HepG2 (cell line): ENCODE measurements around the gene KDM7A. TPM values are rescaled to one million over a fixed set of nuclear protein-coding genes. Genes with fewer than 3 reads are reported as not detected.

Experiments used
- CAMTA2 ChIP-seq: sonication (generic); formaldehyde crosslinking; IDR thresholded peaks from 2 replicates; pipeline ENCODE4 v1.4.0; 2020; ENCODE audit warnings: mild to moderate bottlenecking, missing genetic modification reagents, borderline replicate concordance
- CBX5 ChIP-seq: sonication (generic); formaldehyde crosslinking; IDR thresholded peaks from 2 replicates; pipeline ENCODE4 v1.4.0; 2020; ENCODE audit warnings: missing genetic modification reagents, borderline replicate concordance
- CREM ChIP-seq, 2 experiments: sonication (generic) in 1 of 2; formaldehyde crosslinking in 1 of 2; IDR thresholded peaks; 2 replicates each; pipeline versions ENCODE4 v1.4.0 to v1.6.1; 2016 to 2020; ENCODE audit warnings: antibody characterized with exemption in 1 of 2, mild to moderate bottlenecking in 1 of 2, missing genetic modification reagents in 1 of 2
- FIP1L1 ChIP-seq: fragments of 200-400 bp; formaldehyde crosslinking; IDR thresholded peaks from 2 replicates; pipeline ENCODE4 v1.6.1; 2018; ENCODE audit warnings: low read depth, mild to moderate bottlenecking, low read length, moderate library complexity, borderline replicate concordance; ENCODE audit not compliant: insufficient read depth
- HMGXB4 ChIP-seq, 2 experiments: sonication (generic) in 1 of 2; formaldehyde crosslinking in 1 of 2; IDR thresholded peaks; 2 replicates each; pipeline versions ENCODE4 v1.4.0 to v1.6.1; 2018 to 2020; ENCODE audit warnings: missing genetic modification reagents in 2 of 2, borderline replicate concordance in 1 of 2, low read depth in 1 of 2, mild to moderate bottlenecking in 1 of 2, missing biosample characterization in 1 of 2
- ONECUT2 ChIP-seq: sonication (generic); formaldehyde crosslinking; IDR thresholded peaks from 2 replicates; pipeline ENCODE4 v1.4.0; 2020; ENCODE audit warnings: missing genetic modification reagents
- PATZ1 ChIP-seq: sonication (generic); formaldehyde crosslinking; IDR thresholded peaks from 2 replicates; pipeline ENCODE4 v1.4.0; 2020; ENCODE audit warnings: missing genetic modification reagents
- RFX3 ChIP-seq: IDR thresholded peaks from 2 replicates; pipeline ENCODE4 v1.6.1; 2016; ENCODE audit warnings: missing biosample characterization, missing genetic modification reagents
- SUZ12 ChIP-seq: fragments of 150-350 bp; IDR thresholded peaks from 2 replicates; pipeline ENCODE4 v1.6.1; 2014; ENCODE audit warnings: low read depth, low read length
- TOE1 ChIP-seq: sonication (generic); formaldehyde crosslinking; IDR thresholded peaks from 2 replicates; pipeline ENCODE4 v1.4.0; 2020; ENCODE audit warnings: mild to moderate bottlenecking, missing genetic modification reagents
- ZBTB49 ChIP-seq: sonication (generic); formaldehyde crosslinking; IDR thresholded peaks from 2 replicates; pipeline ENCODE4 v1.4.0; 2020; ENCODE audit warnings: missing genetic modification reagents, borderline replicate concordance
- ZNF282 ChIP-seq: fragments of 450-650 bp; IDR thresholded peaks from 2 replicates; pipeline ENCODE4 v1.6.1; 2018; ENCODE audit not compliant: partially characterized antibody
- ZNF354B ChIP-seq: sonication (generic); formaldehyde crosslinking; IDR thresholded peaks from 2 replicates; pipeline ENCODE4 v1.8.0; 2022; ENCODE audit warnings: mild to moderate bottlenecking, missing genetic modification reagents
- ZNF513 ChIP-seq: sonication (generic); formaldehyde crosslinking; conservative IDR thresholded peaks from 2 replicates; pipeline ENCODE4 v1.5.0; 2020; ENCODE audit warnings: missing genetic modification reagents
- ZNF562 ChIP-seq: sonication (generic); formaldehyde crosslinking; IDR thresholded peaks from 2 replicates; pipeline ENCODE4 v1.8.0; 2022; ENCODE audit warnings: missing genetic modification reagents, borderline replicate concordance
- ZNF691 ChIP-seq: sonication (generic); formaldehyde crosslinking; IDR thresholded peaks from 2 replicates; pipeline ENCODE4 v1.4.0; 2020; ENCODE audit warnings: missing genetic modification reagents, low read depth, mild to moderate bottlenecking, borderline replicate concordance
- ZNF780A ChIP-seq: sonication (generic); formaldehyde crosslinking; IDR thresholded peaks from 2 replicates; pipeline ENCODE4 v1.8.0; 2022; ENCODE audit warnings: mild to moderate bottlenecking, missing genetic modification reagents, moderate library complexity
- ZNF792 ChIP-seq: IDR thresholded peaks from 2 replicates; pipeline ENCODE4 v1.6.1; 2016
- ZSCAN29 ChIP-seq: sonication (generic); formaldehyde crosslinking; conservative IDR thresholded peaks from 2 replicates; pipeline ENCODE4 v1.4.0; 2020; ENCODE audit warnings: mild to moderate bottlenecking, missing genetic modification reagents
- polyA plus RNA-seq, 8 experiments: library from polyadenylated mRNA; depleted of rRNA in 3 of 8; stranded (reverse) in 7 of 8; unstranded in 1 of 8; fragments of >200 nt; fragmentation: Illumina TruSeq in 4 of 8; extraction: Trizol in 4 of 8; gene quantifications; 2 replicates each; pipeline versions ENCODE4 v1.2.1 to v1.2.3, GENCODE V29; 2011 to 2016; ENCODE audit warnings: low read depth in 4 of 8, missing spikeins in 1 of 8, mixed read lengths in 1 of 8; ENCODE audit not compliant: insufficient read depth in 1 of 8
- total RNA-seq, 5 experiments: library from RNA; depleted of rRNA; stranded (reverse); fragments of >200 nt; fragmentation: Illumina TruSeq; extraction: Trizol; gene quantifications; 2 replicates each; pipeline ENCODE4 v1.2.3, GENCODE V29; 2016; ENCODE audit warnings: low read depth in 1 of 5

Gene KDM7A
- total and polyA plus RNA-seq, 2 of the 13 experiments (the other 11 are each of a cell fraction or from before 2014, with no cell fraction given), result 10.8 to 16.8 TPM

GRCh38 chr7:140049339-140050024 is 127.3 kb downstream of the KDM7A start (continued):
- peak in 1 of 2 experiments; percentile 63; a peak in 1 of 4 replicates for TF ChIP-seq HMGXB4 (CRISPR knock-in tag; IDR thresholded peaks at IDR 0.05; ENCODE audit: borderline replicate concordance in 1 of 2, low read depth in 1 of 2)
- TF ChIP-seq FIP1L1, result no peak
- no peak for TF ChIP-seq ZNF562
- no peak for TF ChIP-seq ZNF354B
- TF ChIP-seq ONECUT2 (CRISPR knock-in tag), result no peak
- peak; percentile 81 for TF ChIP-seq PATZ1
- no peak for TF ChIP-seq RFX3 (CRISPR knock-in tag)
- peak; percentile 66; the same call in 1 of the 2 replicates for TF ChIP-seq CBX5 (CRISPR knock-in tag)
- peak; percentile 79; the same call in 1 of the 2 replicates for TF ChIP-seq ZSCAN29 (CRISPR knock-in tag)
- no peak for TF ChIP-seq ZNF282
- no peak for TF ChIP-seq ZNF780A (CRISPR knock-in tag)
- TF ChIP-seq ZNF513 (CRISPR knock-in tag), result no peak
- TF ChIP-seq CREM (IDR thresholded peaks at IDR 0.05), result peak; percentile 93
- TF ChIP-seq CREM (CRISPR knock-in tag; IDR thresholded peaks at IDR 0.05), result no peak
- no peak for TF ChIP-seq ZBTB49
- peak; percentile 84; the same call in 1 of the 2 replicates for TF ChIP-seq ZNF691 (CRISPR knock-in tag)
- TF ChIP-seq ZNF792 (CRISPR knock-in tag), result peak; percentile 91
- no peak for TF ChIP-seq SUZ12
- 0 out of 2 replicates have a peak, but pooled peaks have one; percentile 70 for TF ChIP-seq TOE1
- TF ChIP-seq CAMTA2 (CRISPR knock-in tag), result no peak
